Measurements from ENCODE around the gene IGHMBP2.

IGHMBP2 gene

DNA sequence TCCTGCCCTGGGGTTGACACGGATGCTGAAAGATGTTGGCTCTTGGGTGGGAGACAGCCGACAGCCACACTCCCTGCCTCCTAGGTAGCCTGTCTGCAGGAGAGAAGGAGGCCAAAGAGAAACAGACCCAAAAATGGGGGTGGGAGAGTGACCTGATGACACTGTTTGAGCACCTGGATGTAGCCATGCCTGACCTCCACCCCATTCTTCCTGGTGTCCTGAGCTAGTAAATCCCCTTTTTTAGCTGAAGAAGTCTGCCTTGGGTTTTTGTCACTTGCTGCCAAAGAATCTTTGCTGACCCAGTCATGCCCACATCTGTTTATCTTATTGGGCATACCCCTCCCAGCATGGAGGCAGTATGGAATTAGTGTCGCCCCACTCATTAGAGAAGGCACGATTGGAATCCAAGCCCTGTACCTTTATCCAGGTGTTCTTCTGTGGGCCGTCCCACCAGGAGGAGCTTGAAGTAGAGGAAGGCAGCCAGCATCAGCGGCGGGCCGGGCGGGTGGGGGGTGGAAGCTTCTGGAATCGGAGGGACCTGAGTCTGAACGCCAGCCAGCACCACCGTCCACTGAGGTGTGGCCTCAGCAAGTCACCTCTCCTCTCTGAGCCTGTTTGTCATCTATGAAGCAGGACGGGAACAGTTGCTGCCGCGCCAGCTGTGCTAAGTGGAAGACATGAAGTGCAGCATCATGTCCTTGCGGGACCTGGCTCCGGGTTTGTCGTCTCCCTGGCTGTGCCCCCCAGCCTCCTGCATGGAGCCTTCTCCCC is 37.8 kb downstream of the IGHMBP2 start:
- no peak for DNase-seq

GRCh38 chr11:68942095-68942620 is 38.5 kb downstream of the IGHMBP2 start:
- DNase-seq = no peak

- no peak for DNase-seq
Observed at GRCh38 chr11:68942751-68943271, 39.1 kb downstream of the IGHMBP2 start.

GRCh38 chr11:68946416-68947090 is 42.9 kb downstream of the IGHMBP2 start:
- DNase-seq = no peak

GRCh38 chr11:68947151-68947550 is 43.5 kb downstream of the IGHMBP2 start:
- no peak for DNase-seq

- DNase-seq = no peak
Observed at GRCh38 chr11:68948496-68948895, 44.8 kb downstream of the IGHMBP2 start.

- DNase-seq = no peak
Observed at GRCh38 chr11:68948935-68949334, 45.2 kb downstream of the IGHMBP2 start.

- DNase-seq = no peak
Observed at GRCh38 chr11:68950270-68950669, 46.6 kb downstream of the IGHMBP2 start.

DNA sequence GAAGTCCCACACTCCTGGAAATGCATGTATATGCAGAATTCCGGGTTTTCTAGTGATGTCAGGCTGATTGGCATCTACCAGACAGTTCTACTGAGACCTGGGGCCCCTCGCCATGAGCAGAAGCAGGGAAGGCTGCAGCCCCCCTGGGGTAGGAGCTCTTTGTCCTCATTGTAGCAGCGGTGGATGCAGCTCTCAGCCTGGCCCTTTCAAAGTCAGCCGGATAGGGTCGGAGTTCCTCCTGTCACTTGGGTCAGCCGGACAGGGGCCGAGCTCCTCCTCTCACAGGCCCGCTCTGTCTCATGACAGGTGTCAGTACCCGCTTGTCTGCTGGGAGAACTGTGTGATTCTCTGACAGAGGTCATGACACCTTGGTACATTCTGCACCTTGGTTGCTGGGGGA is 47.1 kb downstream of the IGHMBP2 start:
- DNase-seq = no peak

- no peak for DNase-seq
Observed at GRCh38 chr11:68954836-68955606, 51.3 kb downstream of the IGHMBP2 start.

DNA sequence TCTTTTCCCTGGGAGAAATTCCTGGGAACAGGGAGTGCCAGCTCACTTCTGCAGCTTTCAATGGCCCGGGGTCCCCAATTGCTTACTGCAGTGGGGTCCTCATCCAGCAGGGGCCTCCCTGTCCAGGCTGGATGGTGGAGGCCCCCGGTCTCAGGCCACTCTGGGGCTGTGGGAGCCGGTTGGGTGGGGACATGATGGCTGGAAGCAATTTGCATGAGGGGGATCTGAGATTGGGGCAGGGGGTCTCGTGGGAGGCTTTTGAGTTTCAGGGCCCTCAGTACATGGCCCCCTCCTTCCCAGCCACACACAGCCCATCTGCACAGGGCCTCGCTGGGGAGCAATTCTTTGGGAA is 51.9 kb downstream of the IGHMBP2 start:
- no peak for DNase-seq

- DNase-seq = no peak
Observed at GRCh38 chr11:68956142-68956541, 52.5 kb downstream of the IGHMBP2 start.

DNA sequence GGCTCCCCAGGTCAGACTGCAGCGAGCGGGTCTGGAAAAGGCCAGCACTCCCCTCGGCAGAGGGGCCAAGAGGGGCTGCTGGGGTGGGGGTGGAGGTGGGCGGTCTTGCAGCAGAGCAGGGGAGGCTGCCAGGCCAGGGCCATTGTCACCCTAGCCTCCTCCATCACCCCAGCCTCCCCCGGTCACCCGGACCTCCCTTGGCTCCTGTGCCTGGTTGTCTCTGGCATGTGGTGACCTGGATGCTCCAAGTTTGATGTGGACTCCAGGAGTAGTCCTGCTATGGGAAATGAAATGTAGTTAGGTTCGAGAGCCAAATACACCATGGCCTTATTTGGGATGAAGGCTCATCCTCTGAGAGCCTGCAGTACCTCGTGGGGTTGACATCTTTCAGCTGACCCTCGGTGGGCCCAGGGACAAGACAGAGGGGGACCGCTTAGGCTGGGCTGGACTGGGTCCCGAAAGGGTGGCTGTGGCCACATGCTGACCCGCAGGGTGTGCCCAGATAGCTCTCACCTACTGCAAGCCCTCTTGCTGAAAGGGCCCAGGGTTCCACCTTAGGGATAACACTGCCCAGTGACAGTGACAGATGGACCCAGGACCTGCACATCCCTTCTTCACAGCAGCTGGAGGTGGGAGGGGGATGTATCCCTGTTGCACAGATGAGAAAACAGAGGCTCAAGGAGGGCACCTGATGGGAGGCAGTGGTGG is 53.0 kb downstream of the IGHMBP2 start:
- no peak for DNase-seq

DNA sequence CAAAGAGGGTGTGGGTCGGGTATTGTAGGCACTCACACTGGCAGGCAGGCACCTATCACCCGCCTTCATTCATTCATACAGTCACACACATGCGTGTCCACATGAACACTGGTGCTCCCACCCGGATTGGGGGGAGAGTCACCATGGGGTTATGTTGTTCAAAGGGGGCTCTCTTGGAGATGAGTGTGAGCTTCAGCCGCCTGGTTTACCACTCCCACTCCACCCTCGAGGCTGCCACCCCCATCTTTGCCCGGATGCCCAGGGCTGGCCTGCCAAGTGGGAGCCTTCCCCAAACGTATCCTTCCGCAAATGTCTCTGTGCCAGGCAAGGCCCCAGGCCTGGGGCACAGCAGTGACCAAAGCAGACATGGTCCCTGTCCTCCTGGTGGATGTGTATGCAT is 54.5 kb downstream of the IGHMBP2 start:
- DNase-seq = no peak

DNA sequence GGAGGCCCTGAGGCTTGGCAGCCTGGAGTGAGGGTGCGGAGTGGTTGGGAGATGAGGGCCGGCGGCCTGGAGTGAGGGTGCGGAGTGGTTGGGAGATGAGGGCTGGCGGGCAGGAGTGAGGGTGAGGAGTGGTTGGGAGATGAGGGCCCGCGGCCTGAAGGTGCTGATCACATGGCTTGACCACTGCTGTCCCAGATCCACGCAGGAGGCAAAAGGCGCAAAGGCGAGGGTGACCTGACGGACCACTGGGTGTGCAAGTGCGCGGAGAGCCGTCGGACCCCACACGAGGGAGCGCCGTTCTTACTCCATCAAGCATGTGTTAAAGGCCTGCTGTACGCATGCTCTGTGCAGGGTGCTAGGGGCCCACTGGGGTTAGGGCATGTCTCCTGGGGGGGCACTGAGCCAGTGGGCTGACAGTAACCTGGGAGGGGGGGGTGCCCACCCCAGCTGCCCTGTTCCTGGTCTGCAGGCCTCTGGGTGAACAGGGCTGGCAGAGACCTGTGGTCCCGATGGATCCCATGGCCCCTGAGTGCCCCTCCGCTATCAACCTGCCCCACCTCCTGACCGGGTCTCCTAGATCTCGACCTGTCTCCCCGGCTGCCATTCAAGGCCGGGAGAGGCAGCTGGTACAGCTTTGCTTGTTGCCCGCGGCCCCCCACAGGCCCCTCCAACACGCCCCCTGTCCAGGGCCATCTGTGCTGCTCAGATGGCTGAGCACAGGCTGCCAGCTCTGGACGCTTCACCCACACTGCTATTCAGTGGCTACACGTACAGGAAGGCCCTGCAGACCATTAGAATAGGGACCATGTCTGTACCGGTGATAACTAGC is 56.0 kb downstream of the IGHMBP2 start:
- DNase-seq = no peak

DNA sequence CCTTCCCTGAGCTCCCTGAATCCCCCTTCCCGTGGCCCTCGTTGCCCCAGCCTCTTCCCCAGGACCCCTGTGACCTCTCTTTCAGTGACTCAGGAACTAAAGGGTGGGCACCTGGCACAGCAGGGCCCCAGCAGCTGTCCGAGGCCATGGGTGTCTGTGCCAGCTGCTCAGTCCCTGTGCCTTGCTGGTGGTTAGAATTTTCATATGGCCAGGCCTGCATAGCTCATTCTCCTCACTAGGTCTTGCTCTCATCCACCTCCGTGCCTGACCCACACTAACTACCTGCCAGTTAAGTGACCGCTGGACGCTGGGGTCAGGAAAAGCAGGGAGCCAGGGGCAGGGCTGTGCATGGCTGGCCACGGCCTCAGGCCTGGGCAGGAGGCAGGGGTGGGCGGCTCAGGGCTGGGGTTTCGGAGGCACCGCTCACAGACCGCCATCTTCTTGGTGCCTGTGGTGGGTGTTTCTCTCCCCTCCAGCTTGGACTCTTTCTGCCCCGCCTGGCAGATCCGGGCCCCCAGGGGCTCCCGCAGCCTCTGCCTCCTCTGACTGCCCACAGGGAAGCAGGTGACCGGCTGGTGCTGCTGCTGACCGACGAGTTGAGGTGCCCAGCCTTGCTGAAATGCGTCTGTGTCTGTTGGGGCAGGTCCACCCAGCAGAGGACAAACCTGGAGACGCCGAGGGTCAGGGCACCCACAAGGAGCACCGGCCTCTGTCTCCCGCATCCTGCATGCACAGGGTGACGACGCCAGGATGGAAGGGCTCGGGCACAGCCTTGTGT is 56.8 kb downstream of the IGHMBP2 start:
- no peak for DNase-seq

DNA sequence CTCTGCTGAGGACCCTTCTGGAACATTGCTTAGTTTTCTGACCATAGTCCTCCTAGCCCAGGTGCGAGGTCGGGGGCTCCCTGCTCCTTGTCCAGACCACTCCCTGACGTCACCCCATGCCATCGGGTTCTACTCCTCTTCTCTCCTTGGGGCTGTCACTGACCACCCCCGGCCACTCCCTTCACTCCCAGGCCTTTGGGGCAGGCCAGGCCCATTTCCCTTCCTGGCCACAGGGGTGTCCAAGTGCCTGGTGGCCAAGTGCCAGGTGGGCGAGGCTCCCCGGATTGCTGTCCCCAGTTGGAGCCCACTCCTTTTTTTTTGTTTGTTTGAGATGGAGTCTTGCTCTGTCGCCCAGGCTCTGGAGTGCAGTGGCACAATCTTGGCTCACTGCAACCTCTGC is 57.6 kb downstream of the IGHMBP2 start:
- DNase-seq = no peak

- no peak for DNase-seq
Observed at GRCh38 chr11:68962527-68963250, 59.0 kb downstream of the IGHMBP2 start.

GRCh38 chr11:68963779-68964178 is 60.1 kb downstream of the IGHMBP2 start:
- no peak for DNase-seq

All from NCI-H2107 (cell line).